DMS53 (cell line): ENCODE results near the gene MRPL14.
"Not testable (repeated sequence)": the region's sequence is repeated elsewhere in the genome, so short reads cannot be mapped to it uniquely, and the experiment has no call there.

Source experiments
- DNase-seq: peaks from one replicate; lab custom pipeline; 2025; lab: John Stamatoyannopoulos, UW

Gene MRPL14

GRCh38 chr6:44149369-44150012, 22.2 kb upstream of the MRPL14 start:
- DNase-seq, result no peak

- no peak for DNase-seq
Observed at GRCh38 chr6:44148306-44148705, 21.1 kb upstream of the MRPL14 start.

- DNase-seq, result no peak
Observed at GRCh38 chr6:44147256-44147655, 20.0 kb upstream of the MRPL14 start.

- DNase-seq, result no peak
Observed at GRCh38 chr6:44146685-44147084, 19.4 kb upstream of the MRPL14 start.

- DNase-seq, result no peak
Observed at GRCh38 chr6:44145839-44146238, 18.6 kb upstream of the MRPL14 start.

- DNase-seq, result not testable (repeated sequence)
Observed at GRCh38 chr6:44144536-44144935, 17.3 kb upstream of the MRPL14 start.

GRCh38 chr6:44143731-44144130, 16.5 kb upstream of the MRPL14 start:
- no peak for DNase-seq

GRCh38 chr6:44142835-44143234, 15.6 kb upstream of the MRPL14 start:
- no peak for DNase-seq

DNA sequence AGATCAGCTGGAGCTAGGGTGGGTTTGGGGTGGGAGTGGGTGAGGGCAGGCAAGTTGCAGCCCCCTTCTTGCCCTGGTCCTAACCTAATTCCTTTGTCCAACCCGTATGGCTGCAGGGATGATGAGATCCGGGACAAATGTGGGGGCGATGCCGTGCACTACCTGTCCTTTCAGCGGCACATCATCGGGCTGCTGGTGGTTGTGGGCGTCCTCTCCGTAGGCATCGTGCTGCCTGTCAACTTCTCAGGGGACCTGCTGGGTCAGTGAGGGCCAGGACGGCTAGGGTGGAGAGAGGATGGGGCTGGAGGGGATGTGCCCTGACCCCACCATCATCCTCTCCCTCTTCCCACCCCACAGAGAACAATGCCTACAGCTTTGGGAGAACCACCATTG, 12.1 kb upstream of the MRPL14 start:
- no peak for DNase-seq

DNA sequence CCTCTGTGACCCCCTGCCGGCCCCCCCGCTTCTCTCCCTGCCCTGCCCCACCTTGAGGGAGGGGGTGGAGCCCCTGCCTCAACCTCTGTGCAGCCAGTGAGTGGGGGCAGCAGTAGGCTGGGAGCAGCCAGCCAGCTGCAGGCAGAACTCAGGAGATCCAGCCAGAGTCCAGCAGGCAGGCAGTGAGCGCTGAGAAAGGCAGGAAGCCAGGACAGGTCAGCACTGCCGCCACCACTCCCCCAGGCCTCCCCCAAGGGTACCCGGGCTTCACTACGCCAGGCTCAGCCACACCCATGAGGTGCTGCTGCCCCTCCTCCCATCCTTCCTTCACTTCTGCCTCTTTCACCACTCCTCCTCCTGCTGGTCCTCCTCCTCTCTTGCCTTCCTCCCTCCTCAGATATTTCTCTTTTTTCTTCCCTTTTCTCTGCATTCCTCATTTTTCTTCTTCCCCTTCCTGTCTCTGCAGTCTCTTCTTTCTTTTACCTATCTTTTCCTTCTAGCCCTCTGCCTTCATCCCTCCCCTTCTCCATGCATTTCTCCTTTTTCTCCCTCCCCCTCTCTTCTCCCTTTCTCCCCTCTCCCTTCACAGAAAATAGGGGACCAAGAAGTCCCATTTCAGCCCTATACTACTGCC, 11.6 kb upstream of the MRPL14 start:
- DNase-seq, result no peak

- no peak for DNase-seq
Observed at GRCh38 chr6:44135875-44136274, 8.6 kb upstream of the MRPL14 start.

- DNase-seq, result no peak
Observed at GRCh38 chr6:44135173-44135758, 8.0 kb upstream of the MRPL14 start.

DNA sequence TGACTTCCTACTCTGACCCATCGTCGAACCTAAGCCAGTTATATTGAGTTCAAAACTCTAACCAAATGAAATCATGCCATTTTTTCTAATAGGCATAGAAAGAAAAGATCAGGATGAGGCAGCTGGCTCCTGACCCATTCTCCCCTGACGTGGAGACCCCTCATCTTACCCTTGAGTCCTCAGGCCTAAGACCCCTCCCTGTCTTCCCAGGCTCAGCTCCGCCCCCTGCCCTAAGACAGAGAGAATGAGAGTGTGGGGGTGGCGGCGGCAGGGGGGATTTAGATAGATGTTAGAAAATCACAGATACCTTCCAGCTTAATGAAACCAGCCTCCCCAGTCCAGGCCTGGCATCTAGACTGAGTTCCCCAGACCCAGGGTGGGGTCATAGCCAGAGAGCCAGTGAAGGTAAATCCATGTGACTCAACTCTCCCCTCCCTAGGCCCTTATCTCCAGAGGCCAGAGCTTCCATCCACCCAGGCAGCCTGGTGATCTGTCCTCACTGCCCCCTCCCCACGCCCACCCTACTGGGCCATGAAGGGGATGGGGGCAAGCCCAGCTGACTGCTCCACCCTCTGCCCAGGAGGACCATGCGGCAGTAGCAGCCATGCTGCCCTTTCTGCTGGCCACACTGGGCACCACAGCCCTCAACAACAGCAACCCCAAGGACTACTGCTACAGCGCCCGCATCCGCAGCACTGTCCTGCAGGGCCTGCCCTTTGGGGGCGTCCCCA, 6.9 kb upstream of the MRPL14 start:
- DNase-seq, result no peak

GRCh38 chr6:44133003-44133931, 6.0 kb upstream of the MRPL14 start:
- DNase-seq, result peak; percentile 86

GRCh38 chr6:44132476-44132875, 5.2 kb upstream of the MRPL14 start:
- DNase-seq, result no peak

- DNase-seq, result peak; percentile 38
Observed at GRCh38 chr6:44131892-44132291, 4.6 kb upstream of the MRPL14 start.

GRCh38 chr6:44129841-44130322, 2.6 kb upstream of the MRPL14 start:
- DNase-seq, result peak; percentile 20

DNA sequence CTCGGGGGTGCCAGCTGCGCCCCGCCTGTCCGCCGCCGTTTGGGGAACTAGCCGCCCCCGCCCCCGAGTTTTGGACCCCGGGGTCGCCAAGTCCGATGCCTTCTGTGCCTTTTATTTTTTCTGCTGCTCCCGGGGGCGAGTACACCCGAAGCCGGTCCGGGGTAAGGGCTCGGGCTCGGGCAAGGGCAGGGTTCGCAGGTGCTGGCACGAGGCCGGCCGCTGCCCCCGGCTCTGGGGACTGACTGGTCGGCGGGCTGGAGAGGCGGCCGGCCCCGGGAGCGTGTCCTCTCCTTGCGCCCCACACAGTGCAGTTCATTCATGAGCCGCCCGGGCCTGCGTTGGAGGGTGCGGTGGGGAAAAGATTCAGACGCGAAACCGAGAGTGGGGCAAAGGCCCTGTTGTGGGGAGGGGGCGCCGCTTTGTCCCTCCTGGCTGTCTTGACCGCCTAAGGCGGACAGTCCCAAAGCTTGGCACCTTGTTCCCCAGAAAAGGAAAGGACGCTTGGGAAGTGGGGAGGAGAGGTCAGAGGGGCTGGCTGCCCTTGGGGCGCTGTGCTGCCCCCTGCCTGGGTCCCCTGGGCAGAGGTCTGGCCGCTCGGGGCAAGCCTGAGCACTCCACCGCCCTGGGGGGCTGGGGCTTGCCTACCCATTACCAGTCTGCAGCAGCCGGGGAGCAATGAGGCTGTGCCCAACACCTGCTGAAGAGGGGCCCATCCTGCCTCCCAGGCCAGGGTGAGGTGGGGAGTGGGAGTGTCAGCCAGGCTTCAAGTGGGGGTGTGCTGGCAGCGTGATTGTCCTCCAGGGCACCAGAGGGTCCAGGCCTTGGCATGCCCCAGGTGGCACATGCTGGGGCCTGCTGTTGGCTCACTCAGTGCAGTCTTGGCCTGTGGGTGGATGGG, 1.0 kb upstream of the MRPL14 start:
- DNase-seq, result peak; percentile 68

GRCh38 chr6:44126320-44127149, 717 bp downstream of the MRPL14 start:
- DNase-seq, result peak; percentile 67

GRCh38 chr6:44123544-44123943, 3.7 kb downstream of the MRPL14 start:
- DNase-seq, result no peak
